CD4-positive, alpha-beta memory T cell (primary cell): ENCODE results near the gene TMCC2. TPM values are rescaled to one million over a fixed set of nuclear protein-coding genes. Genes with fewer than 3 reads are reported as not detected.
"Not testable (repeated sequence)": the region's sequence is repeated elsewhere in the genome, so short reads cannot be mapped to it uniquely, and the experiment has no call there.

Source experiments
- CTCF ChIA-PET: fragments of 350-600 bp; sonication (Branson Sonifier 250); formaldehyde crosslinking; loops from one replicate; lab custom pipeline; 2021; ENCODE audit warnings: inconsistent platforms; ENCODE audit not compliant: partially characterized antibody; lab: Charles Lee
- POLR2A ChIA-PET: fragments of 350-600 bp; sonication (Branson Sonifier 250); formaldehyde crosslinking; loops from one replicate; lab custom pipeline; 2021; ENCODE audit not compliant: partially characterized antibody; lab: Charles Lee
- DNase-seq, 5 donors: peaks; one replicate each; pipeline versions ENCODE4 v3.0.0 to v3.0.0-alpha.2; 2020 to 2022; ENCODE audit warnings: mixed read lengths in 1 of 5
- H3K27ac ChIP-seq: one replicate; pipeline ENCODE4 v1.7.0; 2013; ENCODE audit warnings: low read depth, low read length
- H3K27me3 ChIP-seq: 2 replicates; pipeline ENCODE4 v1.7.0; 2013; ENCODE audit warnings: mild to moderate bottlenecking, low read length, moderate library complexity; ENCODE audit not compliant: insufficient read depth
- H3K36me3 ChIP-seq: 2 replicates; pipeline ENCODE4 v1.7.0; 2013; ENCODE audit warnings: mild to moderate bottlenecking, low read length, moderate library complexity; ENCODE audit not compliant: insufficient read depth
- H3K4me1 ChIP-seq: 2 replicates; pipeline ENCODE4 v1.7.0; 2013; ENCODE audit warnings: mild to moderate bottlenecking, low read length, moderate library complexity; ENCODE audit not compliant: insufficient read depth
- H3K4me3 ChIP-seq, 2 donors: one replicate each; pipeline ENCODE4 v1.7.0; 2013; ENCODE audit warnings: low read length in 2 of 2, mild to moderate bottlenecking in 1 of 2
- H3K9me3 ChIP-seq, 2 donors: one replicate each; pipeline ENCODE4 v1.7.0; 2013; ENCODE audit warnings: low read length in 2 of 2, control low read depth in 1 of 2; ENCODE audit not compliant: control insufficient read depth in 1 of 2
- H3K27ac Mint-ChIP-seq, 7 donors: one replicate each; pipeline ENCODE4 v1.8.0; 2020 to 2021; ENCODE audit warnings: mixed read lengths in 7 of 7, mild to moderate bottlenecking in 6 of 7, inconsistent platforms in 3 of 7, moderate library complexity in 3 of 7
- H3K27me3 Mint-ChIP-seq, 2 donors: one replicate each; pipeline ENCODE4 v1.8.0; 2020 to 2021; ENCODE audit warnings: mixed read lengths in 2 of 2
- H3K36me3 Mint-ChIP-seq, 2 donors: one replicate each; pipeline ENCODE4 v1.8.0; 2020 to 2021; ENCODE audit warnings: mixed read lengths in 2 of 2, inconsistent platforms in 1 of 2, mild to moderate bottlenecking in 1 of 2
- H3K4me1 Mint-ChIP-seq, 4 donors: one replicate each; pipeline ENCODE4 v1.8.0; 2020 to 2021; ENCODE audit warnings: mixed read lengths in 4 of 4, mild to moderate bottlenecking in 1 of 4
- H3K4me3 Mint-ChIP-seq, 8 donors: one replicate each; pipeline ENCODE4 v1.8.0; 2020 to 2021; ENCODE audit warnings: mixed read lengths in 8 of 8, mild to moderate bottlenecking in 7 of 8, moderate library complexity in 6 of 8, inconsistent platforms in 3 of 8
- H3K9me3 Mint-ChIP-seq, 8 donors: one replicate each; pipeline ENCODE4 v1.8.0; 2020 to 2021; ENCODE audit warnings: mixed read lengths in 8 of 8, mild to moderate bottlenecking in 5 of 8, inconsistent platforms in 3 of 8, moderate library complexity in 1 of 8
- intact Hi-C: fragments of 100-400 bp; cut with micrococcal nuclease; formaldehyde crosslinking; loops from one replicate; pipeline ENCODE4 v1.15.1; 2023
- polyA plus RNA-seq, 2 donors: library from polyadenylated mRNA; unstranded; fragments of 300-500 nt; fragmentation: Illumina TruSeq; gene quantifications; one replicate each; pipeline ENCODE4 v1.2.3, GENCODE V29; 2021
- total RNA-seq, 2 experiments: library from RNA; stranded (reverse); gene quantifications; one replicate each; pipeline ENCODE4 v1.2.3, GENCODE V29; 2021

The TMCC2 gene
- total and polyA plus RNA-seq, 4 experiments from 2014 or later: 0.27 to 1.2 (median 0.76) TPM

DNA sequence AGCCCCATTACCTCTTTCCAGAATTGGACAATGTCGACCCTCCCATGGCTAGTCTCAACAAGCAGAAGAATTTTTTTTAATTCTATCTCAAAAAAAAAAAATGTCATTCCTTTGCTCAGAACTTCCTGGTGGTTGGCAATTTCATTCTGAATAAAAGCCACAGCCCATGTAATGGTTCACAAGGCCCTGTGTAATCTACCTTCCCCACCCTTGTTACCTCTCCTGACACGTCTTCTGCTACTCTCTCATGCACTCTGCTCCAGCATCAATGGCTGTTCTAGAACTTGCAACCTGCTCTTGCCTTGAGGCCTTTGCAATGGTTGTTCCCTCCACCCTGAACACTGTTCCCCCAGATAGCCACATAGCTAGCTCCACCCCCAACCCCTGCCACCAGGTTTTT is 68.4 kb downstream of the TMCC2 start:
- intact Hi-C loops: loop anchor here (2.0 kb wide), 1 partner anchor 23 kb away; no protein-coding TSS in a partner anchor
- POLR2A ChIA-PET: interaction anchor here (0.7 to 15.2 kb wide), 6 partner anchors 9 to 29 kb away, joined by 4 to 159 read pairs (median 18); partner anchors contain the start of gene NUAK2

DNA sequence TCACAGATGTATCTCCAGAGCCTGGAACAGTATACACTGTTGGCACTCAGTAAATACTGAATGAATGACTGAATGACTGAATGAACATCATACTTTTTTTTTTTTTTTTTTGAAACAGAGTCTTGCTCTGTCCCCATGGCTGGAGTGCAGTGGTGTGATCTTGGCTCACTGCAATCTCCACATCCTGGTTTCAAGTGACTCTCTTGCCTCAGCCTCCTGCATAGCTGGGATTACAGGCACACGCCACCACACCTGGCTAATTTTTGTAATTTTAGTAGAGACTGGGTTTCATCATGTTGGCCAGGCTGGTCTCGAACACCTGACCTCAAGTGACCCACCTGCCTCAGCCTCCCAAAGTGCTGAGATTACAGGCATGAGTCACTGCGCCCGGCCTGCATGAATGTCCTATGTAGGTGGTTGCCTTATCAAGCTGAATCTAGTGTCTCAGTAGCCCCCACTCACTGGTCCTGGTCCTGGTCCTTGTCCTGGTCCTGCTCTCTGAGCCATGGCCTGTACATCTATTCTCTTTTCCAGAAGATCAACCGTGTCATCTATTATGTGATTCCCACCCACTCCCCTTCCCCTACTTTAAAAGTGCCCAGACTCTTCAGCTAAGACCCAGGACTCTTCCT is 69.9 kb downstream of the TMCC2 start:
- peaks cover 49% of the 10 kb centered on the region for H3K4me1 ChIP-seq
- not testable (repeated sequence) for H3K9me3 Mint-ChIP-seq, H3K4me3 Mint-ChIP-seq, H3K27me3 Mint-ChIP-seq, H3K27me3 ChIP-seq, H3K36me3 ChIP-seq, H3K27ac ChIP-seq, H3K36me3 Mint-ChIP-seq, DNase-seq, H3K4me3 ChIP-seq, H3K9me3 ChIP-seq
- intact Hi-C loops: loop anchor here (1.0 to 2.0 kb wide), 3 partner anchors 9 to 25 kb away; no protein-coding TSS in a partner anchor
- ChIA-PET POLR2A (interaction anchor here (0.9 to 15.2 kb wide), 5 partner anchors 9 to 23 kb away, joined by 3 to 159 read pairs (median 29); partner anchors contain the start of gene NUAK2), CTCF (interaction anchor here (1.2 to 10.6 kb wide), 5 partner anchors 12 to 28 kb away, joined by 7 to 79 read pairs (median 26); partner anchors contain the start of gene NUAK2)
- Mint-ChIP-seq H3K27ac (peak overlapping the region; percentile 26 to 84 (median 63)), H3K4me1 (peaks cover 40 to 84% (median 56%) of the 10 kb centered on the region in 4 donors)

More for the DNA sequence above, 68.4 kb downstream of the TMCC2 start:
- Histone ChIP-seq H3K36me3 (no peaks in the 10 kb centered on the region), H3K9me3 (no peaks in the 10 kb centered on the region), H3K4me1 (peaks cover 63% of the 10 kb centered on the region), H3K27ac (no peak overlapping the region), H3K4me3 (no peak overlapping the region), H3K27me3 (no peaks in the 10 kb centered on the region)
- Mint-ChIP-seq H3K4me3 (peak overlapping the region in 3 of 8 donors; percentile 17 to 44 (median 41)), H3K4me1 (peaks cover 44 to 88% (median 63%) of the 10 kb centered on the region in 4 donors), H3K27ac (peak overlapping the region; percentile 5 to 89 (median 61)), H3K36me3 (peaks cover 0 to 3% of the 10 kb centered on the region in 2 donors), H3K9me3 (no peaks in the 10 kb centered on the region), H3K27me3 (no peaks in the 10 kb centered on the region)
- CTCF ChIA-PET: interaction anchor here (2.9 to 10.6 kb wide), 4 partner anchors 11 to 29 kb away, joined by 12 to 79 read pairs (median 38); partner anchors contain the start of gene NUAK2
- DNase-seq: no peak

DNA sequence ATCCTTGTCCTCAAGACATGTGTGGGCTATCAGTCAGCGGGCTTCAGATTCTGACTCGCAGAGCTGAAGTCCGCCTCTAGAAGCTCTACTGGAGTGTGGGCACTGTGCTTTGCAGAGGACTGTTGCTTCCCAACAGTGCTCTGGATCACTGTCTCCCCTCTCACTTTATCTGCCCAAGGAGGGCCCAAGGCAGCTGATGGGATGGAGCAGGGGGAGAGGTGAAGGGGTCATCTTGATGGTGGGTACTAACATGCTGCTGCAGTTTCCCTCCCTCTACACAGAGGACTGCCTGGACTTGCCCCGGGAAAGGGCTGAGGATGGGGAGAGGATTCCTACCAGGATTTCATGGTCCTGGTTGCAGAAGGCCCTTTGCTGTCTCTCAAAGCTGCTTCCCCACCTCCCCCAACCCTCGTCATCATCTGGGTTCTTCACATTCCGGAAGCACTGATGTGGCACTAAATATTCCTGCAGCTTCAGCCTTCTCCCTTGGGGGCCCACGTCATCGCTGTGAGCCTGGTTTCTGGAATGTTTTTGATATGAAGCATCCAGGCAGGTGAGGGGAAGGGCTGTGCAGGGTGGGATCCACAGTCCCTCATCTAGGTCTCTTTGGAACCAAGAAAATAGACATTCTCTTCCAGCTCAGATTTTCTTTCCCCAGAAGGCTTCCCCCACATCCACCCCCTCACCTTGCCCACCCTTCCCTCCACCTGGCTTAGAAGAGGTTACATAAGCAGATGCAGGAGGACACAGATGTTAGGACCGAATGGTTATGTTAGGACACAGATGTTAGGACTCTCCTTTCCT is 70.6 kb downstream of the TMCC2 start:
- ChIA-PET POLR2A (interaction anchor here (0.9 to 15.2 kb wide), 6 partner anchors 8 to 24 kb away, joined by 3 to 159 read pairs (median 16); partner anchors contain the start of gene NUAK2), CTCF (interaction anchor here (1.2 to 10.6 kb wide), 6 partner anchors 12 to 42 kb away, joined by 3 to 79 read pairs (median 9); partner anchors contain the start of gene NUAK2)
- H3K4me1 Mint-ChIP-seq: peaks cover 38 to 76% (median 52%) of the 10 kb centered on the region in 4 donors
- Histone ChIP-seq H3K9me3 (no peaks in the 10 kb centered on the region), H3K27ac (no peak overlapping the region), H3K36me3 (peaks cover 13% of the 10 kb centered on the region), H3K4me3 (no peak overlapping the region), H3K27me3 (no peaks in the 10 kb centered on the region), H3K4me1 (peaks cover 48% of the 10 kb centered on the region)
- H3K27ac Mint-ChIP-seq: peak overlapping the region in 5 of 7 donors; percentile 9 to 83 (median 70)
- DNase-seq: no peak
- H3K9me3 Mint-ChIP-seq: no peaks in the 10 kb centered on the region
- no peaks in the 10 kb centered on the region for H3K27me3 Mint-ChIP-seq
- no peak overlapping the region for H3K4me3 Mint-ChIP-seq
- intact Hi-C loops: loop anchor here (2.0 kb wide), 1 partner anchor 18 kb away; no protein-coding TSS in a partner anchor
- peaks cover 6 to 9% of the 10 kb centered on the region in 2 donors for H3K36me3 Mint-ChIP-seq

DNA sequence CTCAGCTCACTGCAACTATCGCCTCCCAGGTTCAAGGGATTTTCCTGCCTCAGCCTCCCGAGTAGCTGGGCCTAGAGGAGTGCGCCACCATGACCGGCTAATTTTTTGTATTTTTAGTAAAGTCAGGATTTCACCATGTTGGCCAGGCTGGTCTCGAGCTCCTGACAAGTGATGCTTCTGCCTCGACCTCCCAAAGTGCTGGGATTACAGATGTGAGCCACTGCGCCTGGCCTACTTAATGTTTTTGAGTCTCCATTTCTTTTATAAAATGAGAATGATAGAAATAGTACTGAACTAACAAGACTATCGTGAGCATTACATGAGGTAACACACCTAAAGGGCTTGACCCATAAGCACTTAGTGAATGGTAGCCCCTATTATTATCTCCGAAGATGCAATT is 72.4 kb downstream of the TMCC2 start:
- Histone ChIP-seq H3K4me3 (no peak overlapping the region), H3K9me3 (no peaks in the 10 kb centered on the region), H3K27me3 (no peaks in the 10 kb centered on the region), H3K36me3 (peaks cover 30% of the 10 kb centered on the region), H3K27ac (no peak overlapping the region), H3K4me1 (peaks cover 35% of the 10 kb centered on the region)
- peaks cover 34 to 65% (median 49%) of the 10 kb centered on the region in 4 donors for H3K4me1 Mint-ChIP-seq
- H3K4me3 Mint-ChIP-seq: no peak overlapping the region
- CTCF ChIA-PET: interaction anchor here (10.6 kb wide), 1 partner anchor 27 kb away, joined by 79 read pairs; no protein-coding TSS in a partner anchor
- peaks cover 14 to 21% of the 10 kb centered on the region in 2 donors for H3K36me3 Mint-ChIP-seq
- DNase-seq: no peak
- H3K9me3 Mint-ChIP-seq: no peaks in the 10 kb centered on the region
- H3K27me3 Mint-ChIP-seq: no peaks in the 10 kb centered on the region
- intact Hi-C loops: no loop called here
- H3K27ac Mint-ChIP-seq: peak overlapping the region in 3 of 7 donors; percentile 41 to 81 (median 62)
- POLR2A ChIA-PET: interaction anchor here (2.9 to 15.2 kb wide), 3 partner anchors 13 to 25 kb away, joined by 10 to 159 read pairs (median 67); partner anchors contain the start of gene NUAK2

DNA sequence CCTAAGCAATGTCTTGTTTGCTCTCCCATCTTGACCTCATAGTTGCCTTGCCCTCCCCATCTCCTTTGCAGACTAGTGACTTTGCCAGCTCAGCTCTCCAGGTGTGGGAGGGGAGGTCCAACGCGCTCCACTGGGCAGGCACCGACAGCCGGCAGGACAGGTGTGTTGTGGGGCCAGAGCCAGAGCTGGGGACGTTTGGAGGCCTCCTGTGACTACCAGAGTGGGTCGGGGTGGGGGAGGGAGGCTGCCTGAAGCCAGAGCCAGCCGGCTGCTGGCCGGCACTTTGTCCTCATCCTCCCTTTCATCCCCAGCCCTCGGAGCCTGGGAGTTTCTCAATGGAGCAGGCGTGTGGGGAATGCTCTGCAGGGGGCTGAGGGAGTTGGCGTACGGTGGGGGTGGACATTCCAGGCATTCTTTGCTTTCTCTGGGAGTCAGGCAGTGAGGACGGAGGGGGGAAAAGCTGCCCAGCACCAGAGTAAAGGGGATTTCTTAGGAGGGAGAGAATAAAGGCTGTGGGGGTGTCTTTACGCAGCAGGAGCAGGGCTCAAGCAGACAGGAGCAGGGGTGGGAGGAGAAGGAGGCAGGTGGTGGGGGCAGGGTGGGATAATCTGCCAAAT is 73.6 kb downstream of the TMCC2 start:
- Mint-ChIP-seq H3K4me1 (peaks cover 30 to 61% (median 42%) of the 10 kb centered on the region in 4 donors), H3K9me3 (no peaks in the 10 kb centered on the region), H3K27me3 (no peaks in the 10 kb centered on the region), H3K4me3 (no peak overlapping the region), H3K27ac (peak overlapping the region in 1 of 7 donors; percentile 35), H3K36me3 (peaks cover 24 to 31% of the 10 kb centered on the region in 2 donors)
- Histone ChIP-seq H3K27ac (no peak overlapping the region), H3K9me3 (no peaks in the 10 kb centered on the region), H3K27me3 (no peaks in the 10 kb centered on the region), H3K36me3 (peaks cover 41% of the 10 kb centered on the region), H3K4me3 (no peak overlapping the region), H3K4me1 (peaks cover 27% of the 10 kb centered on the region)
- POLR2A ChIA-PET: interaction anchor here (1.0 to 15.2 kb wide), 4 partner anchors 14 to 27 kb away, joined by 3 to 159 read pairs (median 38); partner anchors contain the start of gene NUAK2
- CTCF ChIA-PET: interaction anchor here (1.0 to 10.6 kb wide), 2 partner anchors 23 to 28 kb away, joined by 3 to 79 read pairs; no protein-coding TSS in a partner anchor
- DNase-seq: no peak
- intact Hi-C loops: no loop called here

DNA sequence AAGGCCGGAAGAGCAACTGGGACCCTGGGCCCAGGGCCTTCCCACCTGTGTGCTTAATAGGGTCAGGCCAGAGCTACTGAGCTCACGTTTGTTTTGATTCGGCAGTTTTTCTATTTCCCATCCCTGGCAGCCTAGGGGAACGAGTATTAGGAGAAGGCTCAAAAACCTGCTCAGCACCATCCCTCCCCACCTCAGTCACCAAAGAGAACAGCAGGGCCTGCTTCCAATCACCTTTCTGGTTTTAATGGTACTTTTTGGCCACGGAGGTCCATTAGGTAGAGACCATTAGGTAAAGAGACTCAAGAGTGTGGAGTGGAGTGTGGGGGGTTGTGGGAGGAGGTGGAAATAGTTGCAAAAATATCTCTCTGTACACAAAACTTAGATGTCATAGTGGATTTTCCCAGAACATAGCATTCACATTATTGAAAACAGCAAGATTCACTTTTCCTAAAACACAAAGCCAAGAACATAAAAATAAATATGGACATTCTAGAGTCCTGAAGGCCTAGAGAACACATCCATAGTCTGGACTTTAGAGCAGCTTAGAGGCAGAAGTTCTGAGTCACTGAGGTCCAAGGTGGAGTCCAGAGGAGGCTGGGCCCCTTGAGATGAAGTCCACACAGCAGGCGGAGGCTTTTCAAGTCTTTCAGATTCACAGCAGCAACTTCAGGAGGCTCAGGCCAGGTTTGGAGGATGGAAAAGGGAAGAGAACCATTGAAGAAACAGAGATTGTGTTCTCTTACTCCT is 74.3 kb downstream of the TMCC2 start:
- Mint-ChIP-seq H3K4me1 (peaks cover 27 to 61% (median 41%) of the 10 kb centered on the region in 4 donors), H3K27ac (peak overlapping the region in 4 of 7 donors; percentile 75 to 81 (median 80)), H3K27me3 (no peaks in the 10 kb centered on the region), H3K36me3 (peaks cover 30 to 38% of the 10 kb centered on the region in 2 donors), H3K9me3 (no peaks in the 10 kb centered on the region), H3K4me3 (no peak overlapping the region)
- Histone ChIP-seq H3K9me3 (no peaks in the 10 kb centered on the region), H3K4me3 (no peak overlapping the region), H3K4me1 (peaks cover 25% of the 10 kb centered on the region), H3K36me3 (peaks cover 48% of the 10 kb centered on the region), H3K27me3 (no peaks in the 10 kb centered on the region), H3K27ac (no peak overlapping the region)
- ChIA-PET CTCF (interaction anchor here (1.0 to 10.6 kb wide), 3 partner anchors 22 to 29 kb away, joined by 3 to 79 read pairs (median 7); no protein-coding TSS in a partner anchor), POLR2A (interaction anchor here (2.9 to 15.2 kb wide), 3 partner anchors 15 to 27 kb away, joined by 10 to 159 read pairs (median 67); partner anchors contain the start of gene NUAK2)
- DNase-seq: no peak
- intact Hi-C loops: no loop called here
